Lung (tissue), 12 donors: Measurements from ENCODE around the gene OTX1. TPM values are rescaled to one million over a fixed set of nuclear protein-coding genes. Genes with fewer than 3 reads are reported as not detected.

Experiments
- ATAC-seq: fragments of 200-7000 bp; cut with Tn5 transposase; one replicate; pipeline ENCODE4 v1.9.1; 2020; ENCODE audit warnings: moderate number of reproducible peaks; ENCODE audit not compliant: insufficient read depth, low FRiP score
- DNase-seq, 3 donors: peaks; one replicate each; pipeline ENCODE4 v3.0.0-alpha.2; 2013 to 2017
- H3K27ac ChIP-seq, 2 donors: one replicate each; pipeline ENCODE4 v1.5.1; 2013; ENCODE audit warnings: mild to moderate bottlenecking in 2 of 2, moderate library complexity in 2 of 2, control low read depth in 1 of 2, inconsistent platforms in 1 of 2, low read depth in 1 of 2, low read length in 1 of 2
- H3K27me3 ChIP-seq, 3 donors: one replicate each; pipeline ENCODE4 v1.5.1; 2013; ENCODE audit warnings: low read length in 2 of 3; ENCODE audit not compliant: control insufficient read depth in 3 of 3, insufficient read depth in 3 of 3
- H3K36me3 ChIP-seq, 4 donors: one replicate each; pipeline ENCODE4 v1.5.1; 2013; ENCODE audit warnings: low read length in 4 of 4, mild to moderate bottlenecking in 1 of 4, moderate library complexity in 1 of 4; ENCODE audit not compliant: control insufficient read depth in 4 of 4, insufficient read depth in 4 of 4
- H3K4me1 ChIP-seq, 5 donors: one replicate each; pipeline ENCODE4 v1.5.1; 2013; ENCODE audit warnings: low read length in 5 of 5, mild to moderate bottlenecking in 2 of 5, moderate library complexity in 1 of 5; ENCODE audit not compliant: control insufficient read depth in 5 of 5, insufficient read depth in 5 of 5
- H3K4me3 ChIP-seq: one replicate; pipeline ENCODE4 v1.5.1; 2013; ENCODE audit warnings: mild to moderate bottlenecking, control low read depth, moderate library complexity
- H3K9ac ChIP-seq, 2 donors: one replicate each; pipeline ENCODE4 v1.5.1; 2013; ENCODE audit warnings: low read length in 2 of 2, control low read depth in 1 of 2; ENCODE audit not compliant: insufficient read depth in 1 of 2
- H3K9me3 ChIP-seq, 4 donors: one replicate each; pipeline ENCODE4 v1.5.1; 2013; ENCODE audit warnings: low read length in 3 of 4, mild to moderate bottlenecking in 1 of 4, moderate library complexity in 1 of 4; ENCODE audit not compliant: control insufficient read depth in 4 of 4, insufficient read depth in 3 of 4
- WGBS, 2 donors: extraction: QIAGEN DNeasy Blood & Tissue Kit; methylation state at CpG; one replicate each; pipeline ENCODE4 v1.1.7; 2013; 5-methylcytosine and 5-hydroxymethylcytosine counted together
- polyA plus RNA-seq, 2 donors: library from polyadenylated mRNA; stranded (reverse); fragments of 200-250 nt; gene quantifications; one replicate each; pipeline ENCODE4 v1.2.1, GENCODE V29; 2013
- total RNA-seq, 2 donors: library from RNA; depleted of rRNA in 1 of 2; stranded (reverse); fragments of >200 nt in 1 of 2; gene quantifications; one replicate each; pipeline ENCODE4 v1.2.1, GENCODE V29; 2014 to 2021
- TF ChIP-seq, protein P1 (sequence below): IDR thresholded peaks from 2 replicates; pipeline ENCODE4 v1.5.1; 2012; ENCODE audit warnings: mild to moderate bottlenecking; ENCODE audit errors: control extremely low read depth, extremely low read depth
- donor health status: control.
- donor health status: control.
- donor health status: Bipolar disorder and iron deficiency.
- donor health status: healthy.
- donor health status: DM: yes; HTN: yes; CAD: no.

Gene OTX1
- total and polyA plus RNA-seq, 4 donors: 0.11 to 1.0 (median 0.34) TPM

DNA sequence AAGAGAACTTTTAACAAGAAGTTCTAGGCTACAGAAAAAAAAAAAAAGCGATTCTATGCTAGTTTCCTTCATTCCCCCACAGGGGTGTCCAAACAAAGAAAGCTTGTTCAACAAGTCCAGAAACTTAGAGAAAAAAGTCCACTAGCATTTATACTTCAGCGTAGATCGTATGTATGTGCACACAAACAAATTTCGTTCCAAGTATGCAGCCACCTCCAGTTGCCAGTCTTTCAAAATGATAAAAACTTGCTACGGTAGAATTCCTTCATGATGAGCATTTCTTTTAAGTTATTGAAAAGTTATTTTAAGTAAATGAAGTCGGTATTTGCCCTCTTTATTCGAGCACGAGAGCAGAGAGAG lies 3.7 kb upstream of the OTX1 start:
- WGBS, 2 donors: 43 to 66% methylated on average over 8 of the region's 8 CpGs
- H3K4me3 ChIP-seq: no peak overlapping the region
- peaks cover 25 to 75% (median 54%) of the 10 kb centered on the region in 3 donors for H3K27me3 ChIP-seq
- TF ChIP-seq, protein P1, sequence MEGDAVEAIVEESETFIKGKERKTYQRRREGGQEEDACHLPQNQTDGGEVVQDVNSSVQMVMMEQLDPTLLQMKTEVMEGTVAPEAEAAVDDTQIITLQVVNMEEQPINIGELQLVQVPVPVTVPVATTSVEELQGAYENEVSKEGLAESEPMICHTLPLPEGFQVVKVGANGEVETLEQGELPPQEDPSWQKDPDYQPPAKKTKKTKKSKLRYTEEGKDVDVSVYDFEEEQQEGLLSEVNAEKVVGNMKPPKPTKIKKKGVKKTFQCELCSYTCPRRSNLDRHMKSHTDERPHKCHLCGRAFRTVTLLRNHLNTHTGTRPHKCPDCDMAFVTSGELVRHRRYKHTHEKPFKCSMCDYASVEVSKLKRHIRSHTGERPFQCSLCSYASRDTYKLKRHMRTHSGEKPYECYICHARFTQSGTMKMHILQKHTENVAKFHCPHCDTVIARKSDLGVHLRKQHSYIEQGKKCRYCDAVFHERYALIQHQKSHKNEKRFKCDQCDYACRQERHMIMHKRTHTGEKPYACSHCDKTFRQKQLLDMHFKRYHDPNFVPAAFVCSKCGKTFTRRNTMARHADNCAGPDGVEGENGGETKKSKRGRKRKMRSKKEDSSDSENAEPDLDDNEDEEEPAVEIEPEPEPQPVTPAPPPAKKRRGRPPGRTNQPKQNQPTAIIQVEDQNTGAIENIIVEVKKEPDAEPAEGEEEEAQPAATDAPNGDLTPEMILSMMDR: no peak
- DNase-seq: peak in 1 of 3 donors; percentile 57
- peaks cover 4 to 30% (median 5%) of the 10 kb centered on the region in 5 donors for H3K4me1 ChIP-seq
- peaks cover 0 to 4% (median 1%) of the 10 kb centered on the region in 4 donors for H3K36me3 ChIP-seq
- peaks cover 0 to 15% (median 0%) of the 10 kb centered on the region in 4 donors for H3K9me3 ChIP-seq
- no peak overlapping the region for H3K9ac ChIP-seq
- ATAC-seq: no peak
- H3K27ac ChIP-seq: no peak overlapping the region

DNA sequence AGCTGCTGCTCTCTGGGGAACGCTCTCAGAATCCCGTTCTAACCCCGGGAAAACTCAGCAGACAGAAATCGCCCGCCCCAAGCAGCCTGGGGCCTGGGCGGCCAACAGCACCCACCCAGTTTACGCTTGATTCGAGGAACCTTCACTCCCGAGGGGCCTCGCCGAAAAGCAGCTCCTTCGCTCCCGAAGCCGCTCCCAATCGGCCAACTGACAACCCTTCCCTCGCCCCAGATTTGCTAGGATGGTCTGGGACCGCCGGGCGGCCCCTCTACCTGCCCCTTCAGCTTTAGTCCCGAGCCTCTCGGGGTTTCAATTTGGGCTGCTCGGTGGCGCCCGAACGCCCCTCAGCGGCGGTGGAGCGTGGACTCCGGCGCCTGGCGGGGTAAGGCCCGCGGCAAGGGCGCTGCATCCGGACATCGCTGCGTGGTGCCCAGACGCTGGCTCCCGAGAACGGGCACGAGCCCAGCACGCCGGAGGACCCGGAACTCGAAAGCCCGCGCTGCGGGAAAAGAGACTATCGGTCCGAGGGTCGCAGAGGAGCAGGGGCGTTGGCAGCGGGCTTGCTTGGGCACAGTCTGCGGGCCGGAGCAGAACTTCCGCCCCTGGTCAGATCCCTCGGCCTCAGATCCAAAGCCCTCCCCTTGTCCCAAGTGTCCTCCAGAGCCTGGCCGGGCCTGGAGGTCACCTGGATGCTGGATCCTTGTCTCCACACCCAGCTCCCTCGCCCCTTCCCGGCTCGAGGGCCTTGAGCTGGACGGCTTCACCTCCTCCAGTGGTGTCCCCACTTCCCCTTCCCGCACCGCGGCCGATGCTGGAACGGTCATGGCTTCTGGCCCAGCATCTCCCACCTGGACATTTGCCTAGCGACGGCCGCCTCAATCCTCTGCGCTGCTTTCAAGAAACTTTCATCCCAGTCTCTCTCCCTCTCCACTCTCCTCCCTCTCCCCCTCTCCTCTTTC lies 3.0 kb upstream of the OTX1 start:
- TF ChIP-seq, protein P1: no peak
- Histone ChIP-seq H3K36me3 (peaks cover 0 to 4% (median 1%) of the 10 kb centered on the region in 4 donors), H3K4me1 (peaks cover 4 to 30% (median 5%) of the 10 kb centered on the region in 5 donors), H3K9ac (no peak overlapping the region), H3K4me3 (no peak overlapping the region), H3K27me3 (peaks cover 28 to 81% (median 60%) of the 10 kb centered on the region in 3 donors), H3K27ac (no peak overlapping the region), H3K9me3 (peaks cover 0 to 17% (median 0%) of the 10 kb centered on the region in 4 donors)
- WGBS, 2 donors: 10 to 23% methylated on average over 69 to 71 of the region's 71 CpGs
- ATAC-seq: no peak
- DNase-seq: peak in 2 of 3 donors; percentile 63 to 64

DNA sequence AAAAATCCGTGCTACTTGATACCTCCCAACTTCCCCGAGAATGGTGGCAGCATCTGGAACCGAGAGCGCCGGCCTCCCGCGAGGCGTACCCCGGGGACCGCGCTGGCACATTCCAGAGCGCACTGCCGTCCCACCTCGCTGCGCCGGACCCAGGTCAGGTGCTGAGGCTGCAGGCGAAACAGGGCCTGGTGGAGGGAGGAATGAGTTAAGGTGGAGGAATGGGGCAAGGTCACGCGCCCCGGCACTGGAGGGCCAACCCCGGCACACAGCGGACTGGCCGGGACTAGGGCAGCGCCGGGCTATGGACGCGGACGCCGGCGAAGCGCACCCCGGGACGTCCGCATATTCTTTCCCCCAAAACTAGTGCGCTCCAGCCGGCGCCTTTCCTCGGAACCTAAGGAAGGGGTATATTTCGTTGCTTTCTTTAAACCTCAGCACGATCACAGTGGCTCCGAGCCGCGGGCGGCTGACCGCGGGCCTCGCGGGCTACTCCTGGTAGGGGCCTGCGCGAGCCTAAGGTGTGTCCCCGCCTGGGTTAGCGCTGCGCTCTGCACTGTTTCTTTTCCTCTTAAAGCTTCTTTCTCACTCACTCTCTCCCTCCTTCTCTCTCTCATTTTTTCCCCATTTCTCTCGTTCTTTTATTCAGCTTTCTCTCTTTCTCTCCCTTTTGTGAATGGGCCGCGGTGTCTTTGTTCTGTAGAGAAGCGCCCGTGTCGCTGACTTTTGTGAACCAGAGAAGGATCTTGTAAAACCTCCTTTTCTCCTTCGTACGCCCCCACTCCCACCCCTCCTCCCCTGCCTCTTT lies 2.1 kb upstream of the OTX1 start:
- H3K27ac ChIP-seq: no peak overlapping the region
- H3K4me3 ChIP-seq: no peak overlapping the region
- no peak for ATAC-seq
- peaks cover 36 to 91% (median 70%) of the 10 kb centered on the region in 3 donors for H3K27me3 ChIP-seq
- H3K4me1 ChIP-seq: peaks cover 4 to 32% (median 6%) of the 10 kb centered on the region in 5 donors
- 8 to 15% methylated on average over 61 of the region's 61 CpGs for WGBS, 2 donors
- peaks cover 0 to 24% (median 0%) of the 10 kb centered on the region in 4 donors for H3K9me3 ChIP-seq
- TF ChIP-seq, protein P1: no peak
- H3K36me3 ChIP-seq: peaks cover 0 to 4% (median 1%) of the 10 kb centered on the region in 4 donors
- no peak overlapping the region for H3K9ac ChIP-seq
- peak in 2 of 3 donors; percentile 60 to 66 for DNase-seq
